Stimulated activated CD4-positive, alpha-beta T cell treated with anti-CD3 and anti-CD28 coated beads, Interleukin-4, amount 100 ng/mL, for 24 hours (primary cell): Measurements from ENCODE around the gene CTAG2.
"Not testable (repeated sequence)": the region's sequence is repeated elsewhere in the genome, so short reads cannot be mapped to it uniquely, and the experiment has no call there.

Source experiments
- DNase-seq: peaks from one replicate; pipeline ENCODE4 v3.0.0-alpha.2; 2020

CTAG2 gene

DNA sequence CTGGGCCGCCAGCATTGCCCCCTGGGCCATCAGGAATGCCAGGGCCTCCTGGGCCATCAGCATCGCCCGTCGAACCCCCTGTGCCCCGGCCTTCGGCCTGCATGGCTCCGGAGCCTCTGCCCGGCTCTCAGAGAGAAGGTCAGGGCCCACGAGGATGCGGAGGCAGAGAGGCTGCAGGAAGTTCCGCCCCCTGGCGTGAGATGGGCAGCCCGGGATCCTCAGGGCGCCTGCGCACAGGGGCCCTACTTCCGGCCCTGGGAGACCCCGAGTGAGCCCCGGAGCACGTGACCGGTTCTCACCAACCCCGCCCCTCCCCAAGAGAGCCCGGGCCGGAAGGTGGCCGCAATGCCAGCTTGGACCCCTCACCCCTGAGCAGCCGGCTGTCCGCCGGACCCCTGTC is at the start of gene CTAG2:
Gene CTAG2, minus strand, starts transcription at position 167 of the 400 bp plus-strand sequence. Its CDS starts 64 bp downstream, at position 103.
- DNase-seq: not testable (repeated sequence)

DNA sequence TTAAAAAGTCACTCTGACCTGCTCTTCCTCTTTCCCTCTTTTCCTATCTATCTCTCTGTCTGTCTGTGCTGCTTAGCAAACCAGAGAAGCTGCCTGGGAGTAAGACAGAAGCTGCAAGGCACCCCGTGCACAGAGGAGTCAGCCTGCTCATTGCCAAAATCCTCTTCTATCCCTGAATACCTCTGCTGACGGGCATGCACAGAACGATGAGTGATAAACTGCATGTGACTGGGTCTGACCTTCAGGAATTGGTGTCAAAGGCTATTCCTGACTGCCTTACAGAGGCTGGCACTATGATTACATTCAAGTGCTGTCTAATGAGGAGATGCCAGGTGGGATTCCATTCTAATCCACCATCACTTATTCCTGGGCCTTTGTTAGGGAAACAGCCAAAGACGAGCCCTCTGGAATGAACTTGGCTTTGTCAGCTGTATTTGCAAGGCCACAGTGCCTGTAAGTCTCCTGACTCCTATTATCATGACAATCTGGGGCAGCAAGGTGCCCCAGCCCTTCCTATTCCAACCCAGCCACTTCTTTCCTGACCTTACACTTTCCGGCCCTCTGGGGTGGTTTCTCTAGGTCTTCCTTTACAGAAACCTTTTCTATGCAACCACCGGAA is 45.4 kb upstream of the CTAG2 start:
- DNase-seq: no peak

DNA sequence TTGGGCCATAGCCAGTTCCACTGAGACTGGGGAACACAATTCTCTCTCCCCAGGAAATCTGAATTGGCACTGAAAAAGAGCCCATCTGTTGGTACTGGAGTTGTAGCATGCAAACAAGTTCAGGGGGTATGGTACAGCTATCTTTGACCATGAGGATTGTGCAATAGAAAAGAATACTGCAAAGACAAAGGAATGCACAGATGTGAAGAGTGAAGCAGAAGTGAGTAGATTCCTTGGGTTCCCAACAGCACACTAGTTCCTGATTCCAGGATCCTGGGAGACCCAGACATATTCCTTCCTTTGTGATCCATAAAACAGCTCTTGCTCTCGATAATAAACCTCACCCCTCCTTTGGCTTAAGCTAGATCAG is 43.3 kb upstream of the CTAG2 start:
- no peak for DNase-seq

DNA sequence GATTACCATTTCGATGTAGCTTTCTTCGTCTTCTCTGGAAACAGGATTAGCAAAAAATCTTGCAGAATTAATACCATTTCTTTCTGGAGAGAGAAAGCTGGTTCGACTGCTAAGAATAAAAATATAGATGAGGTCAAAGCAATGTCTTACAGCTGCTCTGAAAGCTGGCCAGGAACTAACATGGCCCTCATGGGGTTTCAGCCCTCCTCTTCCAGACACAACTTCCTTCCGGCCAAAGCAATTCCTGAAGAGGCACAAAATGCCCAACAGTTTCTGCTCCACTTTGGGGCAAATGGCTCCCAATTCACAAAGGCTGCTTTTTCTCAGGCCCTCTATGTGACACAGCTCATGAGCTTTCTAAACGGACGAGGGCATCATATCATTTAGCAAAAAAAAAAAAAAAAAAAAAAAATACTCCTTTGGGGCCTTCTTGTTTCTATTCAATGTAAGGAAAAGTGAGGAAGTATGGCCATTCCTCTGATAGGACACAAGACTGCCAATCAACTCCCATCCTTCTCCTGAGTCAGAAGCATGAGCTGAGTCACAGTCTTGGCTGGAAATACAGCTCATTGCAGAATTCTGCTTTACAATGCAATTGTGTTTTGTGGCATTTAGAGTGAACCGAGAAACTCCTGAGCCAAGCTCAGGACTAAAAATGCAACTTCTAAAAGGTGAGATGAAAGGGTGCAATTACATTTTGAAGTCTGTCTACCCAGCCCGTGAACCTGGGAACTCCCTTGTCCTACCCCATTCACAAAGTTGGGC is 42.7 kb upstream of the CTAG2 start:
- DNase-seq: no peak

DNA sequence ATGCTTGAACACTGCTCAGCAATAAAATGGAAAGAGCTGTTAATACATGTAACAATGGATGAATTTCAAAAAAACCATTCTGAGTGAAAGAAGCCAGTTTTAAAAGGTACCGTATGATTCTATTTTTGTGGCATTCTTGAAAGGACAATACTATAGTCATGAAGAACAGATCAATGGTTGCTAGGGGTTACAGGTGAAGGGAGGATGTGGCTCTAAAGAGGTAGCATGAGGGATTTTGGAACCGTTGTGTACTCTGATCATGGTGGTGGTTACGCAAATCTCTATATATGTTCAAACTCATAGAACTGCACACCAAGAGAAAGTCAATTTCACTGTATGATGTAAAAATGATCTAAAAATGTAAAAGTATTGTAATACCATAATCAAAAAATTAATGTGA is 40.0 kb upstream of the CTAG2 start:
- DNase-seq: no peak

DNA sequence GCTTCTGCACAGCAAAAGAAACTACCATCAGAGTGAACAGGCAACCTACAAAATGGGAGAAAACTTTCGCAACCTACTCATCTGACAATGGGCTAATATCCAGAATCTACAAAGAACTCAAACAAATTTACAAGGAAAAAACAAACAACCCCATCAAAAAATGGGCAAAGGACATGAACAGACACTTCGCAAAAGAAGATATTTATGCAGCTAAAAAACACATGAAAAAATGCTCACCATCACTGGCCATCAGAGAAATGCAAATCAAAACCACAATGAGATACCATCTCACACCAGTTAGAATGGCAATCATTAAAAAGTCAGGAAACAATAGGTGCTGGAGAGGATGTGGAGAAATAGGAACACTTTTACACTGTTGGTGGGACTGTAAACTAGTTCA is 37.1 kb upstream of the CTAG2 start:
- not testable (repeated sequence) for DNase-seq

DNA sequence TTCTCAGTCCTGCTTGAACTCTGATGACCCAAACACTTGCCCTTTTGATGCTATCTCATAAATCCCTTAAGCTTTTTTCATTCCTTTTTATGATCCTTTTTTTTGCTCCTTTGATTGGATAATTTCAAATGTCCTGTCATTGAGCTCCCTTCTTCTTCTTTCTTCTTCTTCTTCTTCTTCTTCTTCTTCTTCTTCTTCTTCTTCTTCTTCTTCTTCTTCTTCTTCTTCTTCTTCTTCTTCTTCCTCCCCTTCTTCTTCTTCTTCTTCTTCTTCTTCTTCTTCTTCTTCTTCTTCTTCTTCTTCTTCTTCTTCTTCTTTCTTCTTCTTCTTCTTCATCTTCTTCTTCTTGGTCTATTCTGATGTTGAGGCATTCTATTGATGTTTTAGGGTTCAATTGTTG is 18.7 kb upstream of the CTAG2 start:
- DNase-seq: not testable (repeated sequence)

DNA sequence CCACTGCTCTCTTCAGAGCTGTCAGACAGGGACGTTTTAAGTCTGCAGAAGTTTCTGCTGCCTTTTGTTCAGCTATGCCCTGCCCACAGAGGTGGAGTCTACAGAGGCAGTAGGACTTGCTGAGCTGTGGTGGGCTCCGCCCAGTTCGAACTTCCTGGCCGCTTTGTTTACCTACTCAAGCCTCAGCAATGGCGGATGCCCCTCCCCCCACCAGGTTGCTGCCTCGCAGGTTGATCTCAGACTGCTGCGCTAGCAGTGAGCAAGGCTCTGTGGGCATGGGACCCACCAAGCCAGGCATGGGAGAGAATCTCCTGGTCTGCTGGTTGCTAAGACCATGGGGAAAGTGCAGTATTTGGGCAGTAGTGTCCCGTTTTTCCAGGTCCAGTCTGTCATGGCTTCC is 17.5 kb upstream of the CTAG2 start:
- not testable (repeated sequence) for DNase-seq

DNA sequence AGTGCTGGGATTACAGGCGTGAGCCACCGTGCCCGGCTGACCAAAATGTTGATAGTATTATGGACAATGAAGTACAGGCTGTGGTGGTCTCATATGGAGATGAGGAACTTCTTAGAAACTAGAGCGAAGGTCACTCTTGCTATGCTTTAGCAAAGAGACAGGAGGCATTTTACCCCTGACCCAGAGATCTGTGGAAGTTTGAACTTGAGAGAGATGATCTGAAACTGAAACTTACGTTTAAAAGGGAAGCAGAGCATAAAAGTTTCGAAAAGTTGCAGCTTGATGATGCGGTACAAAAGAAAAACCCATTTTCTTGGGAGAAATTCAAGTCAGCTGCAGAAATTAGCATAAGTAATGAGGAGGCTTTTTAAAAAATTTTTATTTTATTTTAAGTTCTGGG is 8.5 kb upstream of the CTAG2 start:
- DNase-seq: no peak

DNA sequence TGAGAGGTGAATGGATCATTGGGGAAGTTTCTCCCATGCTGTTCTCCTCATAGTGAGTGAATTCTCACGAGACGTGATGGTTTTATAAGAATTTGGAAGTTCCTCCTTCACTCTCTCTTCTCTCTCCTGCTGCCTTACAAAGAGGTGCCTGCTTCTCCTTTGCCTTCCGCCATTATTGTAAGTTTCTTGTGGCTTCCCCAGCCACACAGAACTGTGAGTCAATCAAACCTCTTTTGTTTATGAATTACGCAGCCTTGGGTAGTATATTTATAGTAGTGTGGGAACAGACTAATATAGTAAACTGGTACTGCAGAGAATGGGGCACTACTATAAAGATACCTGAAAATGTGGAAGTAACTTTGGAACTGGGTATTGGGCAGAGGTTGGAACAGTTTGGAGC is 7.8 kb upstream of the CTAG2 start:
- no peak for DNase-seq

DNA sequence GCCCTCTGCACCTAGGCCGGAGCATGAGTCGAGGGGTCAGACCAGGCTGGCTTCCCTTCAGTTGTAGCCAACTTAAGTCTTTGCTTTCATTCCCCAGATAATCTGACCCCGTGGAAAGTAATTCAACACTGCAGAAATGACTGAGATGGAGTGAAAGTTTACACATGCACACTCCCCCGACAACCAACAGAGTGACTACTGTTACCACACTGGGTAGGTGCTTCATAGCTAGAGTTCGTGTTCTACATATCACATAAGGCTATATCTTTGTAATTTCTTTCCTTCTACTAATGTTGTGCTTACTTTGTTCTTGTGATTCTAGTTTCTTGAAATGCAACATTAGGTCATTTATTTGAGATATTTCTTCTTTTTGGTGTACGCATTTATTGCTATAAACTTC is 7.2 kb upstream of the CTAG2 start:
- DNase-seq: no peak

DNA sequence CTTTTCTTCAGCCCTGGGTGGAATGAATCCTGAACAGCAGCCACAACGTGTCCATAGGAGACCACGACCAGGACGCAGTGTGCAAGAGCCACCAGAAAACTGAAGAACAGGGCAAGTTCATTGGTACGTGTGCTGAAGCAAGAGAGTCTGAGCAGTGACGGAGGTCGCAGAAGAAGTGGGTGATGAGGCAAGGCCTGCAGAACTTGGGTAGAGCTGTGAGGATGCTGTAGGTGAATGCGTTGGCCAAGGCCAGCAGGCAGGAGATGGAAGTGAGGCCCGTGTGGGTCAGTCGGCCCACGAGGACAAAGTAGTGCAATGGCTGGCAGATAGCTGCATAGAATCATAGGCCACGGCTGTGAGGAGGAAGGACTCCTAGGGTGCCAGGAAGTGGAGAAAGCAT is 5.6 kb upstream of the CTAG2 start:
- no peak for DNase-seq

DNA sequence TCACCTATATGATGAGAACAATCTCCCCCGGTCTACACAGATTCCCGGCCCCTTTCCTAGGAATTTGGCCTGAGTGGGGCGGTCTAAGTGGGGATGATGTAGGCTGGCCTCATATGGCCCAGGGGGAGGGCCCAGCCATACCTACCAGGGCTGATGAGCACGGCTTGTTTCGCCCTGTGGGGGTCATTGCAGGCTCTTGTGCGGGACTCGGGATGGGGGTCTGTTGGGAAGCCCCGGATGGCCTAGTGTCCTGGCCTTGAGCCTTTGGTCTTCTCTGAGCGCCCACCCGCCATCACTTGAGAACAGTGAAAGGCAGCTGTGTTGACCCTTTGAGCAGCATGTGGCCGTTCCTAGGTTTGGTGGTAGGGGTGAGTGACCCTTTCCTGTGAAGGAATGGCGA is 4.8 kb upstream of the CTAG2 start:
- no peak for DNase-seq

DNA sequence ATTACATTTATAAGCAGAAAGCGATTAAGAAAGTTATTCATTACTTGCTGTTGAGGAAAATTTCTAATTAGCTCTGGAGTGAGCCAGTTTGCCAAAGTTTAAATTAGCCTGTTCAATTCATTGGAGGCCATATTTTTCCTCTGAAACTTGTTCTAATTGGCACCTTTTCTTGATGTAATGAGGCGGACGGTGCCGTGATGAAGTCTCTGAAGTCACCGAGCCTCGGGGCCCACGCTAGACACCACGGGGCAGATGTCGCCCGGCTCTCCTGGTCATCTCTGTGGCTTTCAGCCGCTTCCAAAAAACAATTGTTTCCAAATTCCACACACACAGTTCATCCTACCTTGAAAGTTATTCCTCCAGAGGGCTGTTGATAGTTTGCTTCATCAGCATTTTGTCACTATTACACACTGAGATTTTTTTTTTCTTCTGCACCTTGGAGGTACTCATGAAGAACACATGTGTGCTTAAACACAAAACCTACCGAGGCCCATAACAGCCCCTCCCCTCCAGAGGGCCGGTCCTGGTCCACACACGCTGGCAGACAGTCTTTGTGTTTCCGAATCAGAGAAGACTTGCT is 3.9 kb upstream of the CTAG2 start:
- no peak for DNase-seq

DNA sequence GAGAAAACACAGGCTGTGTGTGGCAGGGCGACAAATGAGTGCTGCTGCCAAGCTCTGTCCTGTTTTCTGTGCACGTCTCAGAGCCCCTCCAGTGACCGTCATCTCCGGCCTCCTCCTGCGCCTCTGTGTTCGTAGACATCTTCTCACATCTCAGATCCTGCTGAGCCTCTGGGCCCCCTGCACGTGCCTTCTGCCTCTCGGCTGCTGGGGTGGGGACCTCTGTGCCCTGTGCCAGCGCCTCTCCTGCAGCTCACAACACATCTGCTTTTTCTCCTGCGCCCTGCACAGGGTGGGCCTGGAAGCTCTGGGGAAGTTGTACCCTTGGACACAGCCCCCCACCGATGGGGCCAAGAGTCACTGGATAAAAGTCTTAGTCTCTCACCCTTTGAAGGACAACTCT is 2.4 kb upstream of the CTAG2 start:
- DNase-seq: no peak

DNA sequence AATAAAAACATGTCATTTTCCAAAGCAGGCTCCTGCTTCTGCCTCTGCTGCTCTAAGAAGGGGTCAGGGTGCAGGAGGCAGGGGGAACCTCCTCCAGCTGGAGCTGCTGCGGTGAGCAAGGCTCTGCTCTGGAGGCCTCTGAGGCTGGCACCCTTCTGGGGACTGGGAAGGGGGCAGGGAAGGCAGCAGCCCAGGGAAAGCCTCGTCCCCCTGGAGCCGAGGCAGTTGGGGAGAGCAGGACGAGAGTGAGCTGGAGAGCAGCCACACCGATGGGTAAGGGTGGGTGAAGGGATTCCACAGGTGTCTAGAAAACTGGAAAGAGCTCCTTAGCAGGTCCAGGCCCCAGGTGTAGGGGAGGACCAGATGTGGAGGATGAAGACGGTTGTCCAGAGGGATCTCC is 2.0 kb upstream of the CTAG2 start:
- DNase-seq: no peak

DNA sequence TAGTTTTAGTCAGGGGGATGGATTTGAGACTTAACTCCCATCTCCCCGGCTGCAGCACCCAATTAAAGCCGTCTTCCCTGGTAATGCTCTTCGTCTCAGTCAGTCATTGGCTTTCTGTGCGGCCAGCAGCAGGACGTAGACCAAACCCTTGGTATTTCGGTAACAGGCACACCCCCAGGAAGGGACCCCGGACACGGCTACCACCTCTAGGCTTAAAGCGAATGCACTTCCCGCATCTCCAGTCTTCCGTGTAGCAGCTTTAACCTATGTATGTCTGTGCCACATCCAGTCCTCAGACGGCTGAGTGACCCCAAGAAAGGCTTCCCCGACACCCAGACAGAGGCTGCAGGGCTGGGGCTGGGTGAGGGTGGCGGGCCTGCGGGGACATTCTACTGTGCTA is 1.5 kb upstream of the CTAG2 start:
- no peak for DNase-seq

DNA sequence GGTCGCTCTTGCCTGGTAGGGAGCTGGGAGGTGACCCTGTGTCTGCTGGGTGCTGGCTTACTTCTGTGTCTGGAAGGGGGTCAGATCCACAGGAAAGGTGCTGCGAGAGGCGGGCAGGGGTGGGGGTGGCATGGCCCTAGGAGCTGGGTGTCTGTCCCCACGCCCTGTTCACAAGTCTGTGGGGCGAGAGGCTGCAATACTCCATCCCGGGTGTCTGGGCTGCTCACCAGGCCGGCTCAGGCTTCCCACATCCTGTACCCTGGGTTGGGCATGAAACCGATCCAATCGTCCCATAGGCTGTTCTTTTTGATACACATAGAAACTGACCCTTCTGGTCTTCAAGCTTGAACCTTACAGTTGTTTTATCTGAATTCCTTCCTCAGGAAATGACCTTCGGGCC is 993 bp upstream of the CTAG2 start:
- DNase-seq: no peak

DNA sequence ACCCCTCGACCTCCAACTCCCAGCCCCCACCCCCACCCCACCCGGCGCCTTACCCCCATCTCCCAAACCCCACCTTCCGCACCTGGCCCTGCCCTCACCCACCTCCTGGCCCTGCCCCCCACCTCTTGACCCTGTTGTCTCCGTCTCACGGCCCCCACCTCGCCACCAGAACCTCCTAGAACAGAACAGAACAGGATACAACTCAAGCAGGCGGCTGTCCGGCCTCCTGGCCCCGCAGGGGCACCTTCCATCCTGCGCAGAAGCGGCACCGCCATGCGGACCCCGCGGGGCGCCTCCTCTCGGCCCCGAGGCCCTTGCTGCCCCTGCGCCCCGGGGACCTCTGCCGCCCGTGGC is 354 bp downstream of the CTAG2 start:
- no peak for DNase-seq

DNA sequence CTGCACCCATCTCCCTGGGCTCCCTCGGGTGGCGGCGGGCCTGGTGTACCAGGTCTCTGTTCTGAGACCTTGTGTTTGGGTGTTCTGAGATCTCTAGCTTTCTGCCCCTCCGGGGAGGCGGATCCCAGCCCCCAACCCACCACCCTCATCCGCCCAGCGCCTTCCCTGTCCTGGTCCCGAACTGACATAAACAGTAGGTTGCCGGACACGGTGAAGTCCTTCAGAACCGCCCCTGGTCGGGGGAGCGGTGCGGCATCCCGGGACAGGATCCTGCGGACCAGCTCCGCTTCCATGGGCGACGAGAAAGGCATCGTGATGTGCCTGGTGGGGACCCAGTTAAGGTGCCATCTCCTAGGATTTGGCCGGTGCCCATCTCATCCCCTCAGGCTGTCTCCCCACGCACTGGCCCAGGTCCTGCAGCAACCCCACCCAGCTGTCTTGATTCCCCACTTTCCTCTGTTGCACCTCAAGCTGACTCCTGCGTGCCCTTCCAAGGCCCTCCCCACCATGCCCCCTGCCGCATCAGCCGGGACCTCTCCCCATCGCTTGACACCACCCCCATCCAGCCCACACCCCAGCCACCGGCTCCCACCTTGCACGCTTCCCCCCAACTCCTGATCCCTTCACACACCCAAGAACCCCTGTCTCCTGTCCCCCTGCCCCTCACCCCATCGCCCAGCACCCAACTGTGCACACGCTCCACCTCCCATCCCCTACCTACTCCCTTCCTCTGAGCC is 900 bp downstream of the CTAG2 start:
- DNase-seq: no peak

DNA sequence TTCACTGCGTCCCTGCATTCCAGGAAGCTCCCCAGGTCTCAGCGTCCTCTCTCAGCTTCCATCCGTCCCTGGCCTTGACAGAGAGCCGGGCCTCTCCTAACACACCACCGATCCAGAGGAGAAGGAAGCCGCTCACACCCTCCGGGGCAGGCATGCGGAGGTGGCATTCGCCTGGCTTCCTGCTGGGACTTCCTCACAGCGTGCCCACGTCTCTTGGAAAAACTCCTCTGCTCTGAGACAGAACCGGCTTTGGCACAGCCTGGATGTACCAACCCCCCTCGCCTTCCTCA is 3.2 kb downstream of the CTAG2 start:
- DNase-seq: no peak

DNA sequence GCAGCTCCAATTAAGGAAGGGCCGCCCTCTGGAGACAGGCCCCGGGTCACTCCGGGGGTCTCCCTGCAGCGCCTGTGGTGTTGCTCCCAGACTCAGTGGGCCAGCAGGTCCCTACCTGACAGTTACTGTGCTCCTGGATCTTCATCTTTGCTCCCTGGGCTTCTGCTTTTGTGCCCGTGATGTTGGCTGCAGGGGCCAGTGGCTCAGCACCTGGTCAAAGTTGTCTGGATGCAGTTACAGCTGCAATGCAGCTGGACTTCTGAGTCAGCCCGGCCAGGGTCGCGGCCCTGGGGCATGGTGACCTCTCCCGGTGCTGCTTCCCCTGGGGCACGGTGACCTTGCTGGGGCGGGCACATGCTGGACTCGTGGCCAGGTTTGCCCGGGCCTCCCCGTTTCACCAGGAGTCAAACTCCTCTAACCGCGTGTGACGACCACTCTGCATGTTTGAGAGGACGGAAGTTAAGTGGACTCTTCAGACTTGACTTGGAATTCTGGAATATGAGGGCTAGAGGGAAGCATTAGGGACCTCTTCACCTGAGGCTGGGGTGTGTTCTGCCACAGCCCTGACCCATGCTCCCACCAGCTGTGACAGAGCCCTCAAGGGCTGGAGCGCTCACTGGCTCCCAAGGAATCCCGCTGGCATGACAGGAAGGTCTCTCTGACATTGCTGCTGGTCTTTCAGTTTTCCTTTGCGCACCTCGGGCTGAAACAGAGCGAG is 3.7 kb downstream of the CTAG2 start:
- DNase-seq: no peak

DNA sequence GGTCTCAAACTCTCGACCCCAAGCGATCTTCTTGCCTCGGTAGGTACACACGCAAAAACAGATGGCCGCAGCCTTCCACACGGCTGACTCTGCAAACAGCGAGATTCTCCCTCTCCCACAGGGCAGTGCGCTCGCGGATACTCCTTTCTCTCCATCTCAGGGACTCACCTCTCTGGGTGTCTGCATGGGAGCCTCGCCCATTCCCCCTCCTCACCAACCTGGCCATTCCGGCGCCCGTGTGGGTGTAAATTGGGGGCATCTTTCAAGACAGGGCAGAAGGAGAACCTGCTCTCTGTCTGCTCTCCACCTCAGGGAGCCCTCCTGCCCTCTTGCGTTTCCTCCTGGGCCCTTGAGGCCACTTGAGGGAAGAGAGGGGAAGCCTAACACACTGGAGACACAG is 4.4 kb downstream of the CTAG2 start:
- no peak for DNase-seq
